NB4 (cell line): ENCODE results near the gene ME3.

ENCODE experiments used
- CTCF ChIP-seq: IDR thresholded peaks from one replicate; pipeline ENCODE4 v1.5.1; 2012; ENCODE audit warnings: low read depth, low read length
- MYC ChIP-seq: IDR thresholded peaks from 2 replicates; pipeline ENCODE4 v1.6.1; 2011; ENCODE audit warnings: low read depth, low read length
- POLR2A ChIP-seq: IDR thresholded peaks from 2 replicates; pipeline ENCODE4 v1.6.1; 2011; ENCODE audit warnings: mild to moderate bottlenecking; ENCODE audit not compliant: insufficient read length; ENCODE audit errors: extremely low read depth
- TF ChIP-seq, protein P1 (sequence below): IDR thresholded peaks from 2 replicates; pipeline ENCODE4 v1.6.1; 2011; ENCODE audit warnings: low read depth, low read length

DNA sequence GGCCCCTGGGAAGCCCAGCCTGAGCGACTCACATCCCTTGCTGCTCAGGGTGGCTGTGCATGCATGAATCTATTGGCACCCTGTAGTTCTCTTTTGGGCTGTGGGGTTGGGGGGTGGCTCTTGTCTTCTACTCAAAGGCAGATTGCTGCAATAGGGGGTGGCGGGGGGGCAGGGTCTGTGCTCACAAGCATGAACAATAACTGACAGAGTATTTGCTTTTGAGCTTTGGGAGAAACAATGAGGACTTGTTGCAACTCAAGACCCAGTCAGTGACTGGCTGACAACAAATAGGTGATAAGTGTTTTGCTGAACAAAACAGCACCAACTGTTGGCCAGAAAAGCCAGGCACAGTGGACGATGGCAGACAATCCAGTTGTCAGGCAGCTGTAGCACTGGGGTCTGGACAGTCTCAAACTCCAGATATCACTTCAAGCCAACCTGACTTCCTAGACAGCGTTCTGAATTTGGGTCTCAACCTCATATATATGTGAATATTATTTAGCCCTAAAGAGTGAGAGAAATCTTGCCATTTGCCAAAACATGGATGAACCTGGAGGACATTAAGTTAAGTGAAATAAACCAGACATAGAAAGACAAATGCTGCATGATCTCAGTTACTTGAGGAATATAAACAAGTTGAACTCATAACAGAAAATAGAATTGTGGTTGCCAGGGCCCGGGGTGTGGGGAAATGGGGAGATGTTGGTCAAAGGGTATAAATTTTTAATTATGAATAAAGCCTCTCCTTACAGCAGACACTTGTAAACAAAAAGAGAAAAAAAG lies 61.7 kb downstream of the ME3 start:
- TF ChIP-seq CTCF (no peak), POLR2A (no peak), MYC (no peak)
- TF ChIP-seq, protein P1, sequence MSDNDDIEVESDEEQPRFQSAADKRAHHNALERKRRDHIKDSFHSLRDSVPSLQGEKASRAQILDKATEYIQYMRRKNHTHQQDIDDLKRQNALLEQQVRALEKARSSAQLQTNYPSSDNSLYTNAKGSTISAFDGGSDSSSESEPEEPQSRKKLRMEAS: no peak
